PC-3 (cell line): ENCODE measurements around the gene DOCK1. TPM values are rescaled to one million over a fixed set of nuclear protein-coding genes. Genes with fewer than 3 reads are reported as not detected.

Experiments used
- ATAC-seq: fragments of 200-7000 bp; cut with Tn5 transposase; 2 replicates; pipeline ENCODE4 v1.9.1; 2020; ENCODE audit warnings: mild to moderate bottlenecking, moderate library complexity
- BruUV-seq: library from RNA; stranded (reverse); fragments of 400-500 nt; replicated peaks from 2 replicates; lab custom pipeline; 2021; lab: Mats Ljungman, UMichigan
- CTCF ChIA-PET: fragments of 300-600 bp; sonication (Branson Sonifier 250); formaldehyde crosslinking; loops from one replicate; lab custom pipeline; 2022; ENCODE audit warnings: antibody characterized with exemption; lab: Charles Lee
- POLR2A ChIA-PET: fragments of 300-600 bp; sonication (Branson Sonifier 250); formaldehyde crosslinking; loops from one replicate; lab custom pipeline; 2022; ENCODE audit warnings: antibody characterized with exemption; ENCODE audit not compliant: unreplicated experiment; lab: Charles Lee
- DNase-seq: peaks from one replicate; pipeline ENCODE4 v3.0.0-alpha.2; 2015
- H2AFZ ChIP-seq: fragments of 300-600 bp; sonication (generic); 2 replicates; pipeline ENCODE4 v1.6.0; 2016; ENCODE audit warnings: antibody characterized with exemption, low read length
- H3F3A ChIP-seq: fragments of 300-600 bp; sonication (generic); one replicate; pipeline ENCODE4 v1.6.0; 2017; ENCODE audit warnings: antibody characterized with exemption, low read length, control low read depth, mild to moderate bottlenecking; ENCODE audit not compliant: unreplicated experiment
- H3K27ac ChIP-seq: fragments of 300-600 bp; sonication (generic); 2 replicates; pipeline ENCODE4 v1.5.1; 2016; ENCODE audit warnings: mild to moderate bottlenecking, low read length
- H3K27me3 ChIP-seq: fragments of 300-600 bp; sonication (generic); 2 replicates; pipeline ENCODE4 v1.6.1; 2016; ENCODE audit warnings: low read length, mixed read lengths
- H3K36me3 ChIP-seq: fragments of 300-600 bp; sonication (generic); 2 replicates; pipeline ENCODE4 v1.6.1; 2016; ENCODE audit warnings: low read depth, mixed run types, low read length, mixed read lengths
- H3K4me1 ChIP-seq: fragments of 300-600 bp; sonication (generic); 2 replicates; pipeline ENCODE4 v1.5.1; 2016; ENCODE audit warnings: low read length; ENCODE audit not compliant: insufficient read depth
- H3K4me2 ChIP-seq: fragments of 300-600 bp; sonication (generic); 2 replicates; pipeline ENCODE4 v1.6.0; 2016; ENCODE audit warnings: low read length
- H3K4me3 ChIP-seq: fragments of 300-600 bp; sonication (generic); 2 replicates; pipeline ENCODE4 v1.5.1; 2016; ENCODE audit warnings: mild to moderate bottlenecking, low read length, mixed read lengths
- H3K79me2 ChIP-seq: fragments of 300-600 bp; sonication (generic); 2 replicates; pipeline ENCODE4 v1.6.1; 2017; ENCODE audit warnings: low read length, mixed read lengths
- H3K9ac ChIP-seq: fragments of 300-600 bp; sonication (generic); 2 replicates; pipeline ENCODE4 v1.6.0; 2016; ENCODE audit warnings: mild to moderate bottlenecking, low read length
- H3K9me2 ChIP-seq: fragments of 300-600 bp; sonication (generic); replicated peaks from 2 replicates; pipeline ENCODE4 v1.6.1; 2016; ENCODE audit warnings: mixed run types, low read length, mixed read lengths
- H3K9me3 ChIP-seq: fragments of 300-600 bp; sonication (generic); 2 replicates; pipeline ENCODE4 v1.6.1; 2016; ENCODE audit warnings: low read length, mixed read lengths
- H4K20me1 ChIP-seq: fragments of 300-600 bp; sonication (generic); 2 replicates; pipeline ENCODE4 v1.6.1; 2016; ENCODE audit warnings: low read length, mixed read lengths
- EZH2 ChIP-seq: fragments of 300-600 bp; sonication (generic); IDR thresholded peaks from one replicate; pipeline ENCODE4 v1.6.1; 2017; ENCODE audit warnings: antibody characterized with exemption, mild to moderate bottlenecking, low read length; ENCODE audit not compliant: unreplicated experiment
- EZH2phosphoT487 ChIP-seq: fragments of 300-600 bp; sonication (generic); IDR thresholded peaks from 2 replicates; pipeline ENCODE4 v1.6.1; 2018; ENCODE audit warnings: mild to moderate bottlenecking, antibody characterized with exemption, low read length, borderline replicate concordance
- intact Hi-C: fragments of 100-400 bp; cut with micrococcal nuclease; formaldehyde crosslinking; loops from 2 replicates; pipeline ENCODE4 v1.9.0; 2023
- total RNA-seq: library from RNA; depleted of rRNA; stranded (reverse); fragments of >200 nt; gene quantifications from 2 replicates; pipeline ENCODE4 v1.2.3, GENCODE V29; 2014
- TF ChIP-seq, protein P1 (sequence below): fragments of 300-600 bp; sonication (generic); conservative IDR thresholded peaks from 2 replicates; pipeline ENCODE4 v1.5.1; 2017; ENCODE audit warnings: antibody characterized with exemption, low read depth, mild to moderate bottlenecking, low read length

The DOCK1 gene
- total RNA-seq, 1 experiment from 2014 or later, result 34.3 TPM

DNA sequence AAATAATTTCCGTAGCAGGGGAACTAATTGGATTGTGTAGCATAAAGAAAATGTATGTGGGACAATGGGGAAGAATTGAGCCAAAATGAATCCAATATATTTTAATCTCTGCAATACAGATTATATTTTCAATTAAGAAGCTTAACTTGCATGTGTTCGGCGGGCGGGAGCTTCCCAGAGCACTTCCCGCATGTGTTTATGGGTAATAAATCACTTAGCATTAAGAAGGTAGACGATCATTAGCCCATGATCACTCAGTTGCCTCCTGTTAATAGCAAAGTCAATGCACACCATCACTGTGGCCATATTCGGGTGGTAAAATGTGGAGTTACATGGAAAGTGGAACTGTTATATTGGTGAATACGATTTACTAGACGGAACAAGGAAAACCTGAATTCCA lies 414.0 kb downstream of the DOCK1 start:
- Histone ChIP-seq H3K79me2 (no peaks in the 10 kb centered on the region), H4K20me1 (no peaks in the 10 kb centered on the region), H3K9me3 (no peaks in the 10 kb centered on the region), H2AFZ (no peak overlapping the region), H3K27ac (no peak overlapping the region), H3K9ac (no peak overlapping the region), H3K4me2 (no peak overlapping the region), H3K4me3 (no peak overlapping the region), H3K27me3 (no peaks in the 10 kb centered on the region), H3K9me2 (no peaks in the 10 kb centered on the region), H3F3A (no peaks in the 10 kb centered on the region), H3K4me1 (no peaks in the 10 kb centered on the region), H3K36me3 (no peaks in the 10 kb centered on the region)
- no peak for ATAC-seq
- ChIA-PET POLR2A (no interaction called here), CTCF (no interaction called here)
- DNase-seq, result no peak
- no TSS peak for BruUV-seq
- TF ChIP-seq, protein P1, sequence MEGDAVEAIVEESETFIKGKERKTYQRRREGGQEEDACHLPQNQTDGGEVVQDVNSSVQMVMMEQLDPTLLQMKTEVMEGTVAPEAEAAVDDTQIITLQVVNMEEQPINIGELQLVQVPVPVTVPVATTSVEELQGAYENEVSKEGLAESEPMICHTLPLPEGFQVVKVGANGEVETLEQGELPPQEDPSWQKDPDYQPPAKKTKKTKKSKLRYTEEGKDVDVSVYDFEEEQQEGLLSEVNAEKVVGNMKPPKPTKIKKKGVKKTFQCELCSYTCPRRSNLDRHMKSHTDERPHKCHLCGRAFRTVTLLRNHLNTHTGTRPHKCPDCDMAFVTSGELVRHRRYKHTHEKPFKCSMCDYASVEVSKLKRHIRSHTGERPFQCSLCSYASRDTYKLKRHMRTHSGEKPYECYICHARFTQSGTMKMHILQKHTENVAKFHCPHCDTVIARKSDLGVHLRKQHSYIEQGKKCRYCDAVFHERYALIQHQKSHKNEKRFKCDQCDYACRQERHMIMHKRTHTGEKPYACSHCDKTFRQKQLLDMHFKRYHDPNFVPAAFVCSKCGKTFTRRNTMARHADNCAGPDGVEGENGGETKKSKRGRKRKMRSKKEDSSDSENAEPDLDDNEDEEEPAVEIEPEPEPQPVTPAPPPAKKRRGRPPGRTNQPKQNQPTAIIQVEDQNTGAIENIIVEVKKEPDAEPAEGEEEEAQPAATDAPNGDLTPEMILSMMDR, result no peak
- TF ChIP-seq EZH2phosphoT487, result no peak
- no peak for TF ChIP-seq EZH2
- intact Hi-C loops, result no loop called here

DNA sequence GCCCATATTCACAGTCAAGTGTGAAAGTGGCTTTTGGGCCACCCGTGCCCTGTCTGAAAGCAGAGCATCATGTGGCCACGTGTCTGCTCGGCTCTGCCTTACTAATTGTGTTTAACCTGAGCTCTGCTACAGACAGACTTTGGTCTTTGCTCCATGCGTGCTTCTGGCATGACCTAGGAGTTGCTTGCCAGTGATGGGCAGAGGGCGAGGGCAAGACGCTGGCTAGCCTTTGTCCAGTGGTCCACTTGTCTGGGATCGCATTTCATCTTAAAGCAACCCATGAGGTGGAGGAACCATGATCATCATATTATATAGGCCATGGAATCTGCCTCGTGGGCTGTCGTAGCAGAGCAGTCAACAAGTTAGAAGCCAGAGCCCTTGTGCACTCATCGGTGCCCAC lies 414.5 kb downstream of the DOCK1 start:
- H3K4me2 ChIP-seq, result no peak overlapping the region
- POLR2A ChIA-PET, result no interaction called here
- no peaks in the 10 kb centered on the region for H4K20me1 ChIP-seq
- H3K36me3 ChIP-seq, result no peaks in the 10 kb centered on the region
- H3K9me2 ChIP-seq, result no peaks in the 10 kb centered on the region
- ATAC-seq (no peak), DNase-seq (no peak)
- no peak for TF ChIP-seq EZH2
- TF ChIP-seq, protein P1, result no peak
- no peak for TF ChIP-seq EZH2phosphoT487
- H3K9ac ChIP-seq, result no peak overlapping the region
- H3K27me3 ChIP-seq, result no peaks in the 10 kb centered on the region
- H3K79me2 ChIP-seq, result no peaks in the 10 kb centered on the region
- no peak overlapping the region for H3K4me3 ChIP-seq
- H2AFZ ChIP-seq, result no peak overlapping the region
- H3K27ac ChIP-seq, result no peak overlapping the region
- intact Hi-C loops, result no loop called here
- no peaks in the 10 kb centered on the region for H3K4me1 ChIP-seq
- no peaks in the 10 kb centered on the region for H3F3A ChIP-seq
- H3K9me3 ChIP-seq, result no peaks in the 10 kb centered on the region
- CTCF ChIA-PET, result no interaction called here
- no TSS peak for BruUV-seq

GRCh38 chr10:127320176-127320575 lies 414.9 kb downstream of the DOCK1 start:
- H3K27me3 ChIP-seq, result no peaks in the 10 kb centered on the region
- no peak overlapping the region for H3K4me2 ChIP-seq
- H3F3A ChIP-seq, result no peaks in the 10 kb centered on the region
- no peak overlapping the region for H2AFZ ChIP-seq
- no peaks in the 10 kb centered on the region for H3K9me2 ChIP-seq
- ATAC-seq, result no peak
- no peaks in the 10 kb centered on the region for H3K4me1 ChIP-seq
- CTCF ChIA-PET, result no interaction called here
- POLR2A ChIA-PET, result no interaction called here
- H3K79me2 ChIP-seq, result no peaks in the 10 kb centered on the region
- no peaks in the 10 kb centered on the region for H3K36me3 ChIP-seq
- BruUV-seq, result no TSS peak
- no peak overlapping the region for H3K4me3 ChIP-seq
- H3K9me3 ChIP-seq, result no peaks in the 10 kb centered on the region
- TF ChIP-seq EZH2 (no peak), EZH2phosphoT487 (no peak)
- TF ChIP-seq, protein P1, result no peak
- H4K20me1 ChIP-seq, result no peaks in the 10 kb centered on the region
- intact Hi-C loops, result no loop called here
- no peak for DNase-seq
- H3K27ac ChIP-seq, result no peak overlapping the region
- no peak overlapping the region for H3K9ac ChIP-seq
